Peyer's patch (tissue), 4 donors: ENCODE measurements around the gene PPP1R9B. TPM values are rescaled to one million over a fixed set of nuclear protein-coding genes. Genes with fewer than 3 reads are reported as not detected.

ENCODE experiments used
- DNase-seq, 3 donors: peaks; one replicate each; pipeline ENCODE4 v3.0.0-alpha.2; 2017 to 2019
- H3K27ac ChIP-seq, 4 donors: fragments of 200-600 bp; sonication (generic); one replicate each; pipeline ENCODE4 v1.5.1; 2016 to 2019
- H3K27me3 ChIP-seq, 2 donors: fragments of 200-600 bp; sonication (generic); one replicate each; pipeline ENCODE4 v1.5.1; 2019
- H3K36me3 ChIP-seq, 3 donors: fragments of 200-600 bp; sonication (generic); one replicate each; pipeline ENCODE4 v1.5.1; 2016 to 2019
- H3K4me1 ChIP-seq, 4 donors: fragments of 200-600 bp; sonication (generic); one replicate each; pipeline ENCODE4 v1.5.1; 2016 to 2019
- H3K4me3 ChIP-seq, 4 donors: fragments of 200-600 bp; sonication (generic); 1 replicate in 3 of 4; 2 replicates in 1 of 4; pipeline ENCODE4 v1.5.1; 2016 to 2019; ENCODE audit warnings: mild to moderate bottlenecking in 1 of 4
- H3K9me3 ChIP-seq, 4 donors: fragments of 200-600 bp; sonication (generic); one replicate each; pipeline ENCODE4 v1.5.1; 2016 to 2019; ENCODE audit warnings: mild to moderate bottlenecking in 1 of 4
- CTCF ChIP-seq, 6 experiments: fragments of 450-650 bp in 4 of 6; fragments of 200-600 bp in 2 of 6; sonication (generic) in 1 of 6; IDR thresholded peaks; one replicate each; pipeline ENCODE4 v1.5.1; 2017 to 2019; ENCODE audit warnings: antibody characterized with exemption in 6 of 6, mild to moderate bottlenecking in 3 of 6, moderate library complexity in 1 of 6
- POLR2A ChIP-seq, 2 donors: fragments of 450-650 bp; IDR thresholded peaks; one replicate each; pipeline ENCODE4 v1.5.1; 2017; ENCODE audit warnings: antibody characterized with exemption in 2 of 2, mild to moderate bottlenecking in 2 of 2, moderate library complexity in 2 of 2
- total RNA-seq, 4 donors: library from RNA; depleted of rRNA; stranded (reverse); fragments of >200 nt; gene quantifications; one replicate each; pipeline ENCODE4 v1.1.0, GENCODE V29; 2016

The PPP1R9B gene
- total RNA-seq, 4 donors from 2014 or later: 18.0 to 40.4 (median 32.9) TPM

GRCh38 chr17:50141026-50141744, 9.3 kb downstream of the PPP1R9B start:
- peaks cover 0 to 50% (median 21%) of the 10 kb centered on the region in 4 donors for H3K4me1 ChIP-seq
- no peak overlapping the region for H3K4me3 ChIP-seq
- peaks cover 0 to 90% (median 5%) of the 10 kb centered on the region in 3 donors for H3K36me3 ChIP-seq
- no peaks in the 10 kb centered on the region for H3K9me3 ChIP-seq
- no peak for TF ChIP-seq POLR2A (IDR thresholded peaks at IDR 0.05)
- no peaks in the 10 kb centered on the region for H3K27me3 ChIP-seq
- DNase-seq: no peak
- peak overlapping the region in 2 of 4 donors; percentile 25 to 61 for H3K27ac ChIP-seq

DNA sequence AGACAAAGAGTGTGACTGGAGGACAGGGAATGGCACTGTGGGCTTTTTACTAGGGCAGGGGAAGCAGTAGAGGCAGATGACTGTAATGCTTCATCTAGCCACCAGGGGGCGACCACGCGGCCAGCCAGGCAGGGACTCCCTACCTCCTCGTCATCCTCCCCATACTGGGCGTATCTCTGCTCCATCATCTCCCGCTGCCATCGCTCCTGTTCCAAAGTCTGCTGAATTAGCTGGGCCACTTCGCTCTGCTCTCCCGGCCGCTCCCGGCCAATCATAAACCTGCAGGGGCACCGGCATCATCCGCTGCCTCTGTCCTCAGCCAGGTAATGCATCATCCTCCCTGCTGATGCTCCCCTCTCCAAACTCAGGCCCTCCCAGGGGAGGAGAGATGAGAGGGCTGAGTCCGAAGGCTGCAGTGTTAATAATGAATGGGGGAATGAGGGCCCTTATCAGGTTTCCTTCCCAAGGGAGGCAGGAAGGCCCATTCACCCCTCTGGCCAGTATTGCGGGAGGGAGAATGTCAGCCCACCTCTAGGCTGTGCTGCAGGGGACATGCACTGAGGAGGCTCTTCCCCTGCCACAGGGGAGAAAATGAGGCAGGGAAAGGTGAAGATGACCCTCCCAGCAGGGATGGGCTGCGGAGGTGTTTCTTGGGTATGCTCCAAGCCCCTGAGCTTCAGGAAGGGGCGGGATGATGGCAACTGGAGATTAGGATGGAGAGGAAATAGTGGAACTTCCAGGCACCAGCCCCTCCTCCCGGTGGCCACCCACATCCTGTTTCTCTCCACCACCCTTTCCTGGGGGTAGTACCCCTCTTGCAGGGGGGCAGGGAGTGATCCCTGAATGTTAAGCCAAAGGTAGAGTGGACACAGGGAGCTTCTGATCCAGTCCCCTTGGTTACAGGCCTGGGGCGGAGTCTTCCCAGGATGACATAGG, 10.3 kb downstream of the PPP1R9B start:
- Histone ChIP-seq H3K4me1 (peaks cover 0 to 42% (median 14%) of the 10 kb centered on the region in 4 donors), H3K4me3 (no peak overlapping the region), H3K27me3 (no peaks in the 10 kb centered on the region), H3K9me3 (no peaks in the 10 kb centered on the region), H3K27ac (peak overlapping the region in 3 of 4 donors; percentile 6 to 61 (median 10)), H3K36me3 (peaks cover 0 to 95% (median 5%) of the 10 kb centered on the region in 3 donors)
- peak; percentile 72 to 91 (median 86) for DNase-seq
- peak; percentile 93 to 95 (median 94) for TF ChIP-seq CTCF (IDR thresholded peaks at IDR 0.05)
- TF ChIP-seq POLR2A (IDR thresholded peaks at IDR 0.05): no peak

DNA sequence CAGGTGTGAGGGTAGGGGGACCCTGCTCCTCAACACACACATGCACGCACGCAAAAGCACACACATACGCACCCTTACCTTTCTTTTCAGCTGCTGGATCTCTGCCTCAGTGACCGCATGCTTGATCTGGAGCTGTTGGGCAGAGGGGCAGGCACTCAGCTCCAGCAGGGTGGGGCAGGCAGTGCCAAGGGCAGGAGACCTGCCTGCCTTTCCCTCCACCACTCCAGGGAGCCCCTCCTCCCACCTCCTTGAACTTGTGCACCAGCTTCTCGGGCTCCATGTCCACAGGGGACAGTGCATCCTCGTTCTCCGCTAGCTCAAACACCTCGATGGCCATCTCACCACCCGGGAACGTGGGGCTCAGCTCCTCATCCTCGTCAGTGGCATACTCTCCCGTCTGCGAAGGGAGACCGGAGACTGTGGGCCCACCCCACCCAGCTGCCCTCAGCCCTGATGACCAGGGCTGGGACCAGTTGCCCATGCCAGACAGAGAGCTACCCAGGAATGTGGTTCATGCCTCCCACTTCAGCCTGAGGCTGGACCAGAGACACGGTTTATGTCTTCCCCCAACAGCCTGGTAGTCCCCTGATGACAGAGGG, 11.2 kb downstream of the PPP1R9B start:
- Histone ChIP-seq H3K9me3 (no peaks in the 10 kb centered on the region), H3K27me3 (no peaks in the 10 kb centered on the region), H3K27ac (no peak overlapping the region), H3K36me3 (peaks cover 0 to 95% (median 5%) of the 10 kb centered on the region in 3 donors), H3K4me3 (no peak overlapping the region), H3K4me1 (peaks cover 0 to 33% (median 8%) of the 10 kb centered on the region in 4 donors)
- DNase-seq: no peak
- TF ChIP-seq CTCF (IDR thresholded peaks at IDR 0.05) (no peak), POLR2A (IDR thresholded peaks at IDR 0.05) (no peak)

GRCh38 chr17:50137042-50137441, 13.4 kb downstream of the PPP1R9B start:
- H3K27ac ChIP-seq: no peak overlapping the region
- no peak overlapping the region for H3K4me3 ChIP-seq
- TF ChIP-seq POLR2A (IDR thresholded peaks at IDR 0.05) (no peak), CTCF (IDR thresholded peaks at IDR 0.05) (no peak)
- DNase-seq: no peak
- peaks cover 0 to 74% (median 5%) of the 10 kb centered on the region in 3 donors for H3K36me3 ChIP-seq
- no peaks in the 10 kb centered on the region for H3K9me3 ChIP-seq
- H3K4me1 ChIP-seq: peaks cover 0 to 25% (median 8%) of the 10 kb centered on the region in 4 donors
- H3K27me3 ChIP-seq: no peaks in the 10 kb centered on the region

DNA sequence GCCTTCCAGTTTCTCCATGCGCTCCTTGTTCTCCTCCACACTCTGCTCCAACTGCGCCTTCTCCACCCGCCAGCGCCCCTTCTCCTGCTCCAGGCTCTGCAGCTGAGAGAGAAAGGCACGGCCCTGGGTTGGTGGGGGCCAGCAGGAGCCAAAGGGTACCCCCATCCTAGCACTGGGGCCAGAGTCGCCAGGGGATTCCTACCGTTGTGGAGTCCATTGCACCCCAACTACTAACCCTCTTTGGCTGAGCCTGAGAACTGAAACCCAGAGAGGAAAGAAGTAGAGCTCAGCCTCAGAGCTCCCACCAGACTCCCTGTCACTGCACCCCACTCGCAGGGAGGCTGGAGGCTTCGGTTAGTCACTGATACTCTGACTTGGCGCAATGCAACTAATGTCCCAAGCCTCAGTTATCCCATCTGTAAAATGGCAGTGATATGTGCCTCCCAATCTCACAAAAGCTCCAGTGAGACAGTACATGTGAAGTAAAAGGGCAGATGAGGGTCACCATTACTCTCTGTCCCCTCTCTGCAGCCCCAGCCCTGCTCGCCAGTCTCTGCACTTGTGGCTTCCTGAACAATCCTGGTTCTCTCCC, 14.3 kb downstream of the PPP1R9B start:
- Histone ChIP-seq H3K27ac (no peak overlapping the region), H3K36me3 (peaks cover 0 to 67% (median 5%) of the 10 kb centered on the region in 3 donors)
- no peak for DNase-seq

More for the DNA sequence above, 14.3 kb downstream of the PPP1R9B start:
- no peak overlapping the region for H3K4me3 ChIP-seq
- TF ChIP-seq CTCF (IDR thresholded peaks at IDR 0.05) (no peak), POLR2A (IDR thresholded peaks at IDR 0.05) (no peak)
- H3K9me3 ChIP-seq: no peaks in the 10 kb centered on the region
- peaks cover 0 to 25% (median 6%) of the 10 kb centered on the region in 4 donors for H3K4me1 ChIP-seq
- no peaks in the 10 kb centered on the region for H3K27me3 ChIP-seq
